Activated CD4-positive, alpha-beta T cell treated with anti-CD3 and anti-CD28 coated beads, Interleukin-2, amount 10 ng/mL, durations not matched to agents 7 days and 5 days (primary cell): ENCODE data around the gene CABP7. TPM values are rescaled to one million over a fixed set of nuclear protein-coding genes. Genes with fewer than 3 reads are reported as not detected.

Experiments used
- CTCF ChIA-PET: fragments of 350-600 bp; sonication (Branson Sonifier 250); formaldehyde crosslinking; loops from one replicate; lab custom pipeline; 2021; ENCODE audit warnings: antibody characterized with exemption; lab: Charles Lee
- POLR2A ChIA-PET: fragments of 350-600 bp; sonication (Branson Sonifier 250); formaldehyde crosslinking; loops from one replicate; lab custom pipeline; 2021; ENCODE audit warnings: antibody characterized with exemption; lab: Charles Lee
- DNase-seq: peaks from one replicate; pipeline ENCODE4 v3.0.0-alpha.2; 2020
- H3K27ac Mint-ChIP-seq: one replicate; pipeline ENCODE4 v1.8.0; 2021; ENCODE audit warnings: mild to moderate bottlenecking, moderate library complexity, mixed read lengths
- H3K27me3 Mint-ChIP-seq: one replicate; pipeline ENCODE4 v1.8.0; 2021; ENCODE audit warnings: mixed read lengths
- H3K36me3 Mint-ChIP-seq: one replicate; pipeline ENCODE4 v1.8.0; 2021; ENCODE audit warnings: low read depth, mixed read lengths
- H3K4me1 Mint-ChIP-seq: one replicate; pipeline ENCODE4 v1.8.0; 2021; ENCODE audit warnings: mixed read lengths
- H3K4me3 Mint-ChIP-seq: one replicate; pipeline ENCODE4 v1.8.0; 2021; ENCODE audit warnings: mild to moderate bottlenecking, moderate library complexity, mixed read lengths
- H3K9me3 Mint-ChIP-seq: one replicate; pipeline ENCODE4 v1.8.0; 2021; ENCODE audit warnings: mixed read lengths
- total RNA-seq, 2 experiments: library from RNA; stranded (reverse); gene quantifications; one replicate each; pipeline ENCODE4 v1.2.3, GENCODE V29; 2021

The CABP7 gene
- total RNA-seq = under 1 TPM in 1 of 2 experiments, not detected in 1; 0.06 TPM

DNA sequence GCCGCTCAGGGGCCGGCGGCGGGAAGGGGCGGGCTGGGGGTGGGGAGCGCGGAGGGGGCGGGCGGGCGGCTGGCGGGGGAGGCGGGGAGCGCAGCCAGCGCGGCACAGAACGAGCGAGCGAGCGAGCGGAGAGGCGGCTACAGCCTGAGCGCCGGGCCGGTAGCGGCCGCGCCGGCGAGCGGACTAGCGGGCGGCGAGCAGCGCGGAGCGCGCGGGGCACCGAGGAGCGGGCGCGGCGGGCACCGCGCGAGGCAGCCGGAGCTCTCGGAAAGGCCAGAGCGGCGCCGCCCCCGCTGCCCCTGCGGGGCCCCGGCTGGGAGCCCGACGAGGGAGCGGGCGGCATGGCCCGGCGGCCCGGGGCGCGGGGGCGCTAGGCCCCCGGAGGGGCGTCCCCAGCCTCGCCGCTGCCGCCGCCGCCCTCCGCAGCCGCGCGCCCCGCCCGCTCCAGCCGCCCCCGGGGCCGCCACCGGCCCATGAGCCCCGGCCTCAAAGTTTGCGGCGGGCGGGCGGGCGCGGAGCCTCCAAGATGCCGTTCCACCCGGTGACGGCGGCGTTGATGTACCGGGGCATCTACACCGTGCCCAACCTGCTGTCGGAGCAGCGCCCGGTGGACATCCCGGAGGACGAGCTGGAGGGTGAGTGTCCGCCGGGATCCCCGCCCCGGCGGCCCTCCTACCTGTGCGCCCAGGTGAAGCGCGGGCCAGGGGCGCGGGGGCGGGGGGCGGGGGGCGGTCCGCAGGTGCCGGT lies at the start of gene CABP7:
Gene CABP7 (plus strand): TSS at position 105 of the 747 bp plus-strand sequence. CDS start 422 bp downstream, at position 527.
- Mint-ChIP-seq H3K4me3 (no peak within 1 kb of the TSS), H3K27ac (no peak within 1 kb of the TSS), H3K4me1 (peaks cover 3% of the 10 kb centered on the region), H3K9me3 (no peaks in the 10 kb centered on the region), H3K36me3 (no peaks in the 10 kb centered on the region), H3K27me3 (peaks cover 41% of the 10 kb centered on the region)
- CTCF ChIA-PET = interaction anchor here (0.5 to 1.2 kb wide), 2 partner anchors 22 to 335 kb away, joined by 3 to 4 read pairs; no protein-coding TSS in a partner anchor
- no peak for DNase-seq
- POLR2A ChIA-PET = no interaction called here

DNA sequence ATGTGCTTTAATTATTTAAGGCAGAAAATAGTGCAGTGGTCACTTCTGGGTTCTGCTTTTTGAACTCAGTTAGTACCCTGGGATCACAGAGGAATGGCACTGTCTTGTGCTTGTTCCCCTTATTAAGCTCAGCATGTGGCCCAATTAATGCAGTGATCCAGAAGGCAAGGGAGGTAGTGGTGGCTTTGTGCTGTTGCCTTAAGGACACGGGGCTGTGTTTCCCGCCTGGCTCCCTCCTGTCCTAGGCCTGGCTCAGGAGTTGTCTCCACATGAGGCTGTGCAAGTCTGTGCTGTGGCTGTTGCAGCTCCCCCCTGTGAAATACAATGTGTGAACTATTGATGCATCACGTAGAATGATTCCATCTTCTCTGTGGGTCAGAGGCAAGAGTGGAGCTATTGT lies 49.2 kb upstream of the CABP7 start:
- no peaks in the 10 kb centered on the region for H3K9me3 Mint-ChIP-seq
- no peaks in the 10 kb centered on the region for H3K27me3 Mint-ChIP-seq
- no peak overlapping the region for H3K27ac Mint-ChIP-seq
- H3K36me3 Mint-ChIP-seq = peaks cover 28% of the 10 kb centered on the region
- H3K4me1 Mint-ChIP-seq = no peaks in the 10 kb centered on the region
- CTCF ChIA-PET = interaction anchor here (0.9 to 1.5 kb wide), 2 partner anchors 11 to 58 kb away, joined by 3 to 7 read pairs; no protein-coding TSS in a partner anchor
- POLR2A ChIA-PET = no interaction called here
- no peak overlapping the region for H3K4me3 Mint-ChIP-seq
- no peak for DNase-seq

DNA sequence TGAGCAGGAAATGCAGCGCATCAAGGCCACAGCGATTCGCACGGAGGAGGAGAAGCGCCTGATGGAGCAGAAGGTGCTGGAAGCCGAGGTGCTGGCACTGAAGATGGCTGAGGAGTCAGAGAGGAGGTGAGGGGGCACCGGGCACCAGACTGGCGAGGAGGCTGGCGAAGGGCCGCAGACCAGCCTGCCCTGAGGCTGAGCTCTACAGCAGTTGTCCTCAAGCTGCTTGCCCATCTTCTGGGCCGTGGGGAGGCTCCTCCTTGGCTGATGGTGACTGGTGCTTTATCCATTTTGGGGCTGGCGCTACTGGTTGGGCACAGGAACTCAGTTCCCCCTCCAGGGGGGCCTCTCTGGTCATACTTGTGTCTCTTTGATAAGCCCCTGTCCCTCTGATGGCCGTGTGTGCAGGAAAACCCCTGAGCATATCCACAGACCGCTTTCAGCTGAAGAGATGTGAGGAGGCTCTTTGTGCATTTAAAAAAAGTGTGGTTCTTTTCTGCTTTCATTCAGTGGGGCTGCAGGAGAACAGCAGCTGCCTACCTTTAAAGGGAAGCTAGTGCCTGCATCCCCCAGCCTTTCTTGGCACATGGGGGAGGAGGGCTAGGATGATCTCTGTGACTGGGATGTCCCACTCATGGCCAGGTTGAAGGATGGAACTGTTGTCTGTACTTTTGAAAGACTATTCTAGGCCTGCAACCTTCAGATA lies 46.3 kb upstream of the CABP7 start:
- H3K4me3 Mint-ChIP-seq = no peak overlapping the region
- H3K9me3 Mint-ChIP-seq = no peaks in the 10 kb centered on the region
- H3K27me3 Mint-ChIP-seq = no peaks in the 10 kb centered on the region
- H3K4me1 Mint-ChIP-seq = no peaks in the 10 kb centered on the region
- ChIA-PET POLR2A (no interaction called here), CTCF (no interaction called here)
- peaks cover 37% of the 10 kb centered on the region for H3K36me3 Mint-ChIP-seq
- no peak overlapping the region for H3K27ac Mint-ChIP-seq
- DNase-seq = no peak

DNA sequence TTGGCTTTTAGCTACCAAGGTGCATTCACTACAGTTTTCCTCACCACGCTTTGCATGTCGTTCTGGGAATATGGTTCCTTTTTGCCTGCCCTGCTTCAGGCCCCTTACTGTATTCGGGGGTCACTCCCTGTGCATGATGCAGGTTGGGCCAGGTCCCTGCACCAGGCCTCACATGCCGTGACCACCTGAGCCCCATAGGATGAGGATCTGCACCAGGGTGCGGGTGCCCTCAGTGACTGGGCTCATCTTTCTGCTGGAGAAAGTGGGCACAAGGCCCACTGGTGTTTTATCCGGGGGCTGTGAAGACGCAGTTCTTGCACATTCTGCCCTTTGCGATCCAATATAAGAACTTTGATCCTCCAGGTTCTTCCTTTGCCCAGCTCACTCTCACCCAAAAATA lies 45.7 kb upstream of the CABP7 start:
- H3K27ac Mint-ChIP-seq = no peak overlapping the region
- no peak for DNase-seq
- no peaks in the 10 kb centered on the region for H3K4me1 Mint-ChIP-seq
- no peaks in the 10 kb centered on the region for H3K27me3 Mint-ChIP-seq
- H3K36me3 Mint-ChIP-seq = peaks cover 31% of the 10 kb centered on the region
- CTCF ChIA-PET = interaction anchor here (1.2 kb wide), 1 partner anchor 19 kb away, joined by 3 read pairs; no protein-coding TSS in a partner anchor
- no peak overlapping the region for H3K4me3 Mint-ChIP-seq
- no peaks in the 10 kb centered on the region for H3K9me3 Mint-ChIP-seq
- POLR2A ChIA-PET = no interaction called here

DNA sequence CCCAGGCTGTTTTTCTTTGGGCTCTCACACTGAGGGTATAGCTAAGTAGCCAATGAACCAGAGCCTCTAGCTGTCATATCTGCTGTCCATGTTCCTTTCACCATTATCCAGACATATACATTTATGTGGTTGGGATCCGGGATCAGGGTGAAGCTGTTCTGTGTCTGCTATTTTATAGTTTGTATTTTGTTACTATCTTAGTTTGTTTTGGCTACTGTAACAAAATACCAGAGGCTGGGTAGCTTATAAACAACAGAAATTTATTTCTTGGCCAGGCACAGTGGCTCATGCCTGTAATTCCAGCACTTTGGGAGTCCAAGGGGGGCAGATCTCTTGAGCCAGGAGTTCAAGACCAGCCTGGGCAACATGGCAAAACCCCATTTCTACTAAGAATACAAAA lies 40.5 kb upstream of the CABP7 start:
- Mint-ChIP-seq H3K4me1 (no peaks in the 10 kb centered on the region), H3K27ac (no peak overlapping the region), H3K4me3 (no peak overlapping the region), H3K36me3 (peaks cover 40% of the 10 kb centered on the region), H3K27me3 (no peaks in the 10 kb centered on the region), H3K9me3 (no peaks in the 10 kb centered on the region)
- no peak for DNase-seq
- ChIA-PET CTCF (interaction anchor here (1.1 to 2.3 kb wide), 2 partner anchors 10 to 32 kb away, joined by 3 to 7 read pairs; no protein-coding TSS in a partner anchor), POLR2A (no interaction called here)

- no peaks in the 10 kb centered on the region for H3K27me3 Mint-ChIP-seq
- H3K9me3 Mint-ChIP-seq = no peaks in the 10 kb centered on the region
- ChIA-PET CTCF (interaction anchor here (1.5 kb wide), 1 partner anchor 11 kb away, joined by 4 read pairs; no protein-coding TSS in a partner anchor), POLR2A (no interaction called here)
- H3K36me3 Mint-ChIP-seq = peaks cover 23% of the 10 kb centered on the region
- no peak overlapping the region for H3K4me3 Mint-ChIP-seq
- no peak overlapping the region for H3K27ac Mint-ChIP-seq
- no peak for DNase-seq
- H3K4me1 Mint-ChIP-seq = no peaks in the 10 kb centered on the region
Observed at GRCh38 chr22:29683536-29683935, 36.3 kb upstream of the CABP7 start.

GRCh38 chr22:29684244-29684643 lies 35.6 kb upstream of the CABP7 start:
- Mint-ChIP-seq H3K4me1 (no peaks in the 10 kb centered on the region), H3K36me3 (peaks cover 23% of the 10 kb centered on the region)
- CTCF ChIA-PET = interaction anchor here (1.3 to 1.5 kb wide), 2 partner anchors 10 to 12 kb away, joined by 4 read pairs; no protein-coding TSS in a partner anchor

GRCh38 chr22:29689206-29689879 lies 30.5 kb upstream of the CABP7 start:
- ChIA-PET CTCF (interaction anchor here (0.7 to 1.8 kb wide), 4 partner anchors 9 to 165 kb away, joined by 3 to 7 read pairs (median 3); no protein-coding TSS in a partner anchor), POLR2A (no interaction called here)
- H3K4me1 Mint-ChIP-seq = no peaks in the 10 kb centered on the region
- no peaks in the 10 kb centered on the region for H3K27me3 Mint-ChIP-seq
- H3K27ac Mint-ChIP-seq = no peak overlapping the region
- H3K36me3 Mint-ChIP-seq = peaks cover 6% of the 10 kb centered on the region
- DNase-seq = no peak
- H3K9me3 Mint-ChIP-seq = no peaks in the 10 kb centered on the region
- H3K4me3 Mint-ChIP-seq = no peak overlapping the region

More at GRCh38 chr22:29684244-29684643, 35.6 kb upstream of the CABP7 start:
- Mint-ChIP-seq H3K27me3 (no peaks in the 10 kb centered on the region), H3K9me3 (no peaks in the 10 kb centered on the region), H3K4me3 (no peak overlapping the region), H3K27ac (no peak overlapping the region)
- POLR2A ChIA-PET = no interaction called here
- no peak for DNase-seq

GRCh38 chr22:29689880-29690213 lies 30.0 kb upstream of the CABP7 start:
- ChIA-PET CTCF (interaction anchor here (1.0 to 1.8 kb wide), 3 partner anchors 10 to 125 kb away, joined by 3 to 7 read pairs (median 3); no protein-coding TSS in a partner anchor), POLR2A (no interaction called here)
- no peak overlapping the region for H3K4me3 Mint-ChIP-seq
- DNase-seq = peak; percentile 47
- H3K9me3 Mint-ChIP-seq = no peaks in the 10 kb centered on the region
- H3K4me1 Mint-ChIP-seq = no peaks in the 10 kb centered on the region
- no peak overlapping the region for H3K27ac Mint-ChIP-seq
- H3K36me3 Mint-ChIP-seq = peaks cover 5% of the 10 kb centered on the region
- H3K27me3 Mint-ChIP-seq = no peaks in the 10 kb centered on the region

DNA sequence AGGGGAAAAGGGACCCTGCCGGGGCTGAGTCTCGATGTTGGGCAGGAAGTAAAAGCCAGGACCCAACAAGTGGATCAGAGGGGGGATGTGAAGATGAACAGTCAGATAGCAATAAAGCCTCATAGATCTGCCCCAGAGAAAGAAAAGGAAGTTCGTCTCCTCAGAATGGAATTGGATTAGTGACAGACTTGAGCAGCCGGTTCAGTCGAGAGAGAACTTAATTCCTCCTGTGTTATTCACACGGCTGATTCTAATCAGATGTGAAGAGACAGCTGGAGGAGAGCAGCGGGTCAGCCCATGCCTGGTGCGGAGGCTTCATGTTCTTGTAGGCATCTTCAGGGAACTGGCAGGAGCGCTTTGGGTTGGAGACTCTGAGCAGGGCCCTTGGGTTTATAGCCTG lies 29.3 kb upstream of the CABP7 start:
- DNase-seq = no peak
- Mint-ChIP-seq H3K36me3 (peaks cover 6% of the 10 kb centered on the region), H3K27ac (no peak overlapping the region), H3K27me3 (no peaks in the 10 kb centered on the region), H3K4me1 (no peaks in the 10 kb centered on the region), H3K4me3 (no peak overlapping the region), H3K9me3 (no peaks in the 10 kb centered on the region)
- ChIA-PET CTCF (interaction anchor here (1.0 to 1.8 kb wide), 3 partner anchors 10 to 125 kb away, joined by 3 to 7 read pairs (median 3); no protein-coding TSS in a partner anchor), POLR2A (no interaction called here)

- ChIA-PET CTCF (interaction anchor here (1.0 to 1.5 kb wide), 2 partner anchors 11 to 397 kb away, joined by 3 to 4 read pairs; no protein-coding TSS in a partner anchor), POLR2A (interaction anchor here (0.6 kb wide), 1 partner anchor 9 kb away, joined by 3 read pairs; no protein-coding TSS in a partner anchor)
- DNase-seq = no peak
- H3K36me3 Mint-ChIP-seq = peaks cover 4% of the 10 kb centered on the region
- H3K27me3 Mint-ChIP-seq = no peaks in the 10 kb centered on the region
- peak overlapping the region; percentile 9 for H3K27ac Mint-ChIP-seq
- H3K4me3 Mint-ChIP-seq = no peak overlapping the region
- no peaks in the 10 kb centered on the region for H3K4me1 Mint-ChIP-seq
- no peaks in the 10 kb centered on the region for H3K9me3 Mint-ChIP-seq
Observed at GRCh38 chr22:29691636-29692326, 28.0 kb upstream of the CABP7 start.

GRCh38 chr22:29692327-29692640 lies 27.5 kb upstream of the CABP7 start:
- peak overlapping the region; percentile 9 for H3K27ac Mint-ChIP-seq
- H3K27me3 Mint-ChIP-seq = no peaks in the 10 kb centered on the region
- H3K9me3 Mint-ChIP-seq = no peaks in the 10 kb centered on the region
- DNase-seq = no peak
- CTCF ChIA-PET = interaction anchor here (1.0 to 1.5 kb wide), 2 partner anchors 10 to 18 kb away, joined by 3 to 4 read pairs; no protein-coding TSS in a partner anchor
- no peaks in the 10 kb centered on the region for H3K4me1 Mint-ChIP-seq
- POLR2A ChIA-PET = no interaction called here
- H3K36me3 Mint-ChIP-seq = peaks cover 4% of the 10 kb centered on the region
- no peak overlapping the region for H3K4me3 Mint-ChIP-seq
